Peyer's patch (tissue), 4 donors: ENCODE results near the gene FARP2. TPM values are rescaled to one million over a fixed set of nuclear protein-coding genes. Genes with fewer than 3 reads are reported as not detected.
A peak's percentile ranks its signal among the peaks of the same experiment; 100 is the strongest.

ENCODE experiments used
- DNase-seq, 3 donors: peaks; one replicate each; pipeline ENCODE4 v3.0.0-alpha.2; 2017 to 2019
- H3K27ac ChIP-seq, 4 donors: fragments of 200-600 bp; sonication (generic); one replicate each; pipeline ENCODE4 v1.5.1; 2016 to 2019
- H3K27me3 ChIP-seq, 2 donors: fragments of 200-600 bp; sonication (generic); one replicate each; pipeline ENCODE4 v1.5.1; 2019
- H3K36me3 ChIP-seq, 3 donors: fragments of 200-600 bp; sonication (generic); one replicate each; pipeline ENCODE4 v1.5.1; 2016 to 2019
- H3K4me1 ChIP-seq, 4 donors: fragments of 200-600 bp; sonication (generic); one replicate each; pipeline ENCODE4 v1.5.1; 2016 to 2019
- H3K4me3 ChIP-seq, 4 donors: fragments of 200-600 bp; sonication (generic); 1 replicate in 3 of 4; 2 replicates in 1 of 4; pipeline ENCODE4 v1.5.1; 2016 to 2019; ENCODE audit warnings: mild to moderate bottlenecking in 1 of 4
- H3K9me3 ChIP-seq, 4 donors: fragments of 200-600 bp; sonication (generic); one replicate each; pipeline ENCODE4 v1.5.1; 2016 to 2019; ENCODE audit warnings: mild to moderate bottlenecking in 1 of 4
- CTCF ChIP-seq, 6 experiments: fragments of 450-650 bp in 4 of 6; fragments of 200-600 bp in 2 of 6; sonication (generic) in 1 of 6; IDR thresholded peaks; one replicate each; pipeline ENCODE4 v1.5.1; 2017 to 2019; ENCODE audit warnings: antibody characterized with exemption in 6 of 6, mild to moderate bottlenecking in 3 of 6, moderate library complexity in 1 of 6
- POLR2A ChIP-seq, 2 donors: fragments of 450-650 bp; IDR thresholded peaks; one replicate each; pipeline ENCODE4 v1.5.1; 2017; ENCODE audit warnings: antibody characterized with exemption in 2 of 2, mild to moderate bottlenecking in 2 of 2, moderate library complexity in 2 of 2
- total RNA-seq, 4 donors: library from RNA; depleted of rRNA; stranded (reverse); fragments of >200 nt; gene quantifications; one replicate each; pipeline ENCODE4 v1.1.0, GENCODE V29; 2016

Gene FARP2
- total RNA-seq, 4 donors from 2014 or later, result 107 to 169 (median 140) TPM

- no peaks in the 10 kb centered on the region for H3K9me3 ChIP-seq
- no peaks in the 10 kb centered on the region for H3K4me1 ChIP-seq
- H3K27ac ChIP-seq, result no peak overlapping the region
- no peak overlapping the region for H3K4me3 ChIP-seq
- H3K36me3 ChIP-seq, result peaks cover 0 to 32% (median 0%) of the 10 kb centered on the region in 3 donors
- no peak for DNase-seq
- no peaks in the 10 kb centered on the region for H3K27me3 ChIP-seq
- no peak for TF ChIP-seq POLR2A (IDR thresholded peaks at IDR 0.05)
- TF ChIP-seq CTCF (IDR thresholded peaks at IDR 0.05), result no peak
Observed at GRCh38 chr2:241482126-241482955, 126.3 kb downstream of the FARP2 start.

GRCh38 chr2:241483305-241483704 is 127.2 kb downstream of the FARP2 start:
- no peaks in the 10 kb centered on the region for H3K4me1 ChIP-seq
- H3K9me3 ChIP-seq, result no peaks in the 10 kb centered on the region
- no peak overlapping the region for H3K4me3 ChIP-seq
- no peaks in the 10 kb centered on the region for H3K27me3 ChIP-seq
- peaks cover 0 to 28% (median 0%) of the 10 kb centered on the region in 3 donors for H3K36me3 ChIP-seq
- no peak overlapping the region for H3K27ac ChIP-seq
- TF ChIP-seq POLR2A (IDR thresholded peaks at IDR 0.05) (no peak), CTCF (IDR thresholded peaks at IDR 0.05) (no peak)
- no peak for DNase-seq

GRCh38 chr2:241485172-241485911 is 129.3 kb downstream of the FARP2 start:
- TF ChIP-seq POLR2A (IDR thresholded peaks at IDR 0.05) (no peak), CTCF (IDR thresholded peaks at IDR 0.05) (no peak)
- H3K27me3 ChIP-seq, result no peaks in the 10 kb centered on the region
- H3K36me3 ChIP-seq, result peaks cover 0 to 15% (median 0%) of the 10 kb centered on the region in 3 donors
- no peak for DNase-seq
- H3K4me3 ChIP-seq, result no peak overlapping the region
- H3K27ac ChIP-seq, result no peak overlapping the region
- peaks cover 0 to 7% (median 0%) of the 10 kb centered on the region in 4 donors for H3K4me1 ChIP-seq
- H3K9me3 ChIP-seq, result no peaks in the 10 kb centered on the region

GRCh38 chr2:241489088-241489487 is 133.0 kb downstream of the FARP2 start:
- Histone ChIP-seq H3K27me3 (no peaks in the 10 kb centered on the region), H3K4me1 (peaks cover 0 to 15% (median 0%) of the 10 kb centered on the region in 4 donors), H3K9me3 (no peaks in the 10 kb centered on the region), H3K27ac (no peak overlapping the region), H3K36me3 (peaks cover 0 to 40% (median 0%) of the 10 kb centered on the region in 3 donors), H3K4me3 (no peak overlapping the region)
- DNase-seq, result no peak
- TF ChIP-seq POLR2A (IDR thresholded peaks at IDR 0.05), result no peak
- TF ChIP-seq CTCF (IDR thresholded peaks at IDR 0.05), result no peak

GRCh38 chr2:241489733-241490680 is 133.9 kb downstream of the FARP2 start:
- DNase-seq, result peak in 2 of 3 donors; percentile 75 to 81
- peaks cover 0 to 44% (median 0%) of the 10 kb centered on the region in 3 donors for H3K36me3 ChIP-seq

More at GRCh38 chr2:241489733-241490680, 133.9 kb downstream of the FARP2 start:
- peak in 1 of 2 donors; percentile 32 for TF ChIP-seq POLR2A (IDR thresholded peaks at IDR 0.05)
- no peak for TF ChIP-seq CTCF (IDR thresholded peaks at IDR 0.05)
- no peaks in the 10 kb centered on the region for H3K27me3 ChIP-seq
- H3K4me1 ChIP-seq, result peaks cover 0 to 24% (median 0%) of the 10 kb centered on the region in 4 donors
- no peak overlapping the region for H3K4me3 ChIP-seq
- H3K9me3 ChIP-seq, result no peaks in the 10 kb centered on the region
- H3K27ac ChIP-seq, result peak overlapping the region in 2 of 4 donors; percentile 56 to 76
